ENCODE measurements around the gene SUN1. TPM values are rescaled to one million over a fixed set of nuclear protein-coding genes. Genes with fewer than 3 reads are reported as not detected.

Gene SUN1
- total and polyA plus RNA-seq, 9 of the 15 experiments (the other 6 are each of a cell fraction or from before 2014, with no cell fraction given) = 36.8 to 132 (median 62.3) TPM

GRCh38 chr7:882336-883035, 50.2 kb downstream of the SUN1 start:
- Histone ChIP-seq H3K36me3 (ENCODE audit: control insufficient read depth, insufficient read depth, low read length) (peaks cover 70% of the 10 kb centered on the region; the same call in 2 of the 3 replicates), H4K20me1 (replicated peaks; ENCODE audit: control insufficient read depth, insufficient read depth, low read length) (peaks cover 52% of the 10 kb centered on the region), H3K79me2 (ENCODE audit: control insufficient read depth, insufficient read depth, low read length) (peaks cover 99% of the 10 kb centered on the region), H3K4me3 (no peak overlapping the region), H3K27me3 (ENCODE audit: control insufficient read depth in 2 of 2, insufficient read depth in 2 of 2, low read length in 2 of 2) (no peaks in the 10 kb centered on the region; a peak in 1 of 5 replicates), H3K9me3 (replicated peaks; ENCODE audit: control insufficient read depth, insufficient read depth, low read depth, low read length) (no peaks in the 10 kb centered on the region), H3K9me1 (ENCODE audit: control insufficient read depth, insufficient read depth, low read length) (peaks cover 3% of the 10 kb centered on the region), H3K9ac (ENCODE audit: insufficient read depth in 1 of 2, low read depth in 2 of 2, low read length in 2 of 2) (peak overlapping the region in 1 of 2 experiments; percentile 85; a peak in 2 of 4 replicates), H3K4me1 (replicated peaks in 1 of 2; ENCODE audit: control insufficient read depth in 2 of 2, insufficient read depth in 2 of 2, low read length in 2 of 2) (peaks cover 9 to 61% of the 10 kb centered on the region in 2 experiments; a peak in 4 of 5 replicates), H2AFZ (ENCODE audit: low read depth, low read length) (no peak overlapping the region), H3K27ac (ENCODE audit: extremely low read depth, low read depth, low read length) (no peak overlapping the region; the same call in 2 of the 3 replicates), H3K4me2 (ENCODE audit: insufficient read depth, low read length) (no peak overlapping the region)
- ChIA-PET POLR2A (interaction anchor here (0.6 to 1.0 kb wide), 3 partner anchors 9 to 70 kb away, joined by 3 to 4 read pairs (median 3); no protein-coding TSS in a partner anchor), CTCF (ENCODE audit: low intra/inter-chr PET ratio) (no interaction called here)
- in situ Hi-C loops (cut with MboI) = no loop called here
- TF ChIP-seq ZNF175 (CRISPR knock-in tag; IDR thresholded peaks at IDR 0.05; ENCODE audit: low read depth) (no peak), HOMEZ (CRISPR knock-in tag; IDR thresholded peaks at IDR 0.05) (no peak)
- TF ChIP-seq, protein P1, sequence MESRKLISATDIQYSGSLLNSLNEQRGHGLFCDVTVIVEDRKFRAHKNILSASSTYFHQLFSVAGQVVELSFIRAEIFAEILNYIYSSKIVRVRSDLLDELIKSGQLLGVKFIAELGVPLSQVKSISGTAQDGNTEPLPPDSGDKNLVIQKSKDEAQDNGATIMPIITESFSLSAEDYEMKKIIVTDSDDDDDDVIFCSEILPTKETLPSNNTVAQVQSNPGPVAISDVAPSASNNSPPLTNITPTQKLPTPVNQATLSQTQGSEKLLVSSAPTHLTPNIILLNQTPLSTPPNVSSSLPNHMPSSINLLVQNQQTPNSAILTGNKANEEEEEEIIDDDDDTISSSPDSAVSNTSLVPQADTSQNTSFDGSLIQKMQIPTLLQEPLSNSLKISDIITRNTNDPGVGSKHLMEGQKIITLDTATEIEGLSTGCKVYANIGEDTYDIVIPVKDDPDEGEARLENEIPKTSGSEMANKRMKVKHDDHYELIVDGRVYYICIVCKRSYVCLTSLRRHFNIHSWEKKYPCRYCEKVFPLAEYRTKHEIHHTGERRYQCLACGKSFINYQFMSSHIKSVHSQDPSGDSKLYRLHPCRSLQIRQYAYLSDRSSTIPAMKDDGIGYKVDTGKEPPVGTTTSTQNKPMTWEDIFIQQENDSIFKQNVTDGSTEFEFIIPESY (CRISPR knock-in tag; IDR thresholded peaks at IDR 0.05) = peak; percentile 72
- DNase-seq (ENCODE audit: extremely low read depth in 1 of 4, low spot score in 3 of 4) (no peak), ATAC-seq (no peak), FAIRE-seq (no peak)
- 90% methylated on average over 24 of the region's 37 CpGs for WGBS (ENCODE audit: insufficient coverage, low coverage, missing lambda C conversion rate)
- intact Hi-C loops (cut with micrococcal nuclease) = no loop called here
- TSS peak; percentile 4 for BruUV-seq (replicated peaks)
